ENCODE data around the gene ZNF593OS. TPM values are rescaled to one million over a fixed set of nuclear protein-coding genes. Genes with fewer than 3 reads are reported as not detected.

ZNF593OS gene
- total RNA-seq, 4 donors from 2014 or later, result not detected

- Histone ChIP-seq H3K27me3 (no peaks in the 10 kb centered on the region), H3K4me3 (no peak overlapping the region), H3K36me3 (no peaks in the 10 kb centered on the region), H3K9me3 (no peaks in the 10 kb centered on the region), H3K4me1 (no peaks in the 10 kb centered on the region), H3K27ac (no peak overlapping the region)
- TF ChIP-seq POLR2A (IDR thresholded peaks at IDR 0.05) (no peak), CTCF (IDR thresholded peaks at IDR 0.05) (no peak)
- no peak for DNase-seq
Observed at GRCh38 chr1:26197813-26198212, 26.2 kb upstream of the ZNF593OS start.

- Histone ChIP-seq H3K27me3 (no peaks in the 10 kb centered on the region), H3K4me1 (no peaks in the 10 kb centered on the region), H3K27ac (no peak overlapping the region), H3K36me3 (no peaks in the 10 kb centered on the region), H3K4me3 (no peak overlapping the region), H3K9me3 (no peaks in the 10 kb centered on the region)
- no peak for TF ChIP-seq POLR2A (IDR thresholded peaks at IDR 0.05)
- TF ChIP-seq CTCF (IDR thresholded peaks at IDR 0.05), result no peak
- DNase-seq, result no peak
Observed at GRCh38 chr1:26197301-26197700, 25.7 kb upstream of the ZNF593OS start.

- H3K4me3 ChIP-seq, result no peak overlapping the region
- H3K4me1 ChIP-seq, result no peaks in the 10 kb centered on the region
- TF ChIP-seq POLR2A (IDR thresholded peaks at IDR 0.05), result no peak
- TF ChIP-seq CTCF (IDR thresholded peaks at IDR 0.05), result no peak
- no peak overlapping the region for H3K27ac ChIP-seq
- H3K9me3 ChIP-seq, result no peaks in the 10 kb centered on the region
- H3K36me3 ChIP-seq, result no peaks in the 10 kb centered on the region
- no peak for DNase-seq
- no peaks in the 10 kb centered on the region for H3K27me3 ChIP-seq
Observed at GRCh38 chr1:26195805-26196204, 24.2 kb upstream of the ZNF593OS start.

GRCh38 chr1:26191739-26192138, 20.1 kb upstream of the ZNF593OS start:
- no peak for DNase-seq
- Histone ChIP-seq H3K27me3 (no peaks in the 10 kb centered on the region), H3K27ac (no peak overlapping the region), H3K4me1 (no peaks in the 10 kb centered on the region), H3K36me3 (peaks cover 0 to 13% (median 0%) of the 10 kb centered on the region in 3 donors), H3K4me3 (no peak overlapping the region), H3K9me3 (no peaks in the 10 kb centered on the region)
- TF ChIP-seq POLR2A (IDR thresholded peaks at IDR 0.05) (no peak), CTCF (IDR thresholded peaks at IDR 0.05) (no peak)

DNA sequence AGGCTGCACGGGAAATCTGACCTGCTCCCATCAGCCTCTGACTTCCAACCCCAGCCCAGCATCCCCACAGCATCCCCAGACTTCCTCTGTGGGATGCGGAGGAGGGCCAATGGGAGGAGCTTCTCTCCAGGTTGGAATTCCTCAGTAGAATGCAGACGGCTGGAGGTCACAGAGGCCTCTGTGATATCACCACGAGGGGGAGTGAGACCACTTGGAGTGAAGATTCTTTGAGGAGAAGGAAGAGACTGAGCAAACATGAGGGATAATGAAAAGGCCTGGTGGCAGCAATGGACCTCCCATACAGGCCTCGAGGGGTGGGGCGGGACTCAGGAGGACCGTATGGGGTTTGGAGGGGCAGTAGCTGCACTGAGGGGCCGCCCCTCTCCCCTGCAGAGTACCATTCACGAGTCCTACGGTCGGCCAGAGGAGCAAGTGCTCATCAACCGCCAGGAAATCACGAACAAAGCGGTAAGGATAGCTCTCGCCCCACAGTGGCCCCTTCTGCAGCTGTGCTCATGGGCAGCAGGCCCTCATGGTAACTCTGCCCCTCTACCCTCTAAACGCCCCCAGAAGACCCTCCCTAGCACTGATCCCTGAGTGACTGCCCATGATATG, 18.8 kb upstream of the ZNF593OS start, which contains the start of gene CATSPER4:
TSS of gene CATSPER4 (plus strand) at position 230 of the 615 bp plus-strand sequence. CDS start at position 256, 26 bp downstream.
- Histone ChIP-seq H3K27ac (no peak within 1 kb of the TSS), H3K36me3 (peaks cover 0 to 13% (median 0%) of the 10 kb centered on the region in 3 donors), H3K4me3 (no peak within 1 kb of the TSS), H3K9me3 (no peaks in the 10 kb centered on the region), H3K4me1 (no peaks in the 10 kb centered on the region), H3K27me3 (no peaks in the 10 kb centered on the region)
- TF ChIP-seq CTCF (IDR thresholded peaks at IDR 0.05) (peak in 1 of 6 experiments; percentile 21), POLR2A (IDR thresholded peaks at IDR 0.05) (no peak)
- no peak for DNase-seq
